Ramos (cell line): ENCODE results near the gene TMPRSS13.

Source experiments
- in situ Hi-C: fragments of 300-500 bp; cut with MboI; formaldehyde crosslinking; loops from one replicate; pipeline ENCODE4 v1.14.3; 2022; ENCODE audit warnings: low sequenced_read_pairs; ENCODE audit not compliant: unreplicated experiment

Gene TMPRSS13

GRCh38 chr11:117950993-117951961 is 22.1 kb upstream of the TMPRSS13 start:
- in situ Hi-C loops: no loop called here

GRCh38 chr11:117950301-117950700 is 21.1 kb upstream of the TMPRSS13 start:
- in situ Hi-C loops: no loop called here

GRCh38 chr11:117949062-117949461 is 19.9 kb upstream of the TMPRSS13 start:
- in situ Hi-C loops: loop anchor here (5.0 kb wide), 2 partner anchors 98 to 107 kb away; no protein-coding TSS in a partner anchor

GRCh38 chr11:117948466-117948865 is 19.3 kb upstream of the TMPRSS13 start:
- in situ Hi-C loops: loop anchor here (5.0 kb wide), 2 partner anchors 99 to 106 kb away; no protein-coding TSS in a partner anchor

GRCh38 chr11:117947751-117948150 is 18.5 kb upstream of the TMPRSS13 start:
- in situ Hi-C loops: loop anchor here (5.0 kb wide), 2 partner anchors 100 to 105 kb away; no protein-coding TSS in a partner anchor

GRCh38 chr11:117946842-117947526 is 17.8 kb upstream of the TMPRSS13 start:
- in situ Hi-C loops: loop anchor here (5.0 kb wide), 2 partner anchors 100 to 105 kb away; no protein-coding TSS in a partner anchor

- in situ Hi-C loops: loop anchor here (5.0 kb wide), 2 partner anchors 101 to 104 kb away; no protein-coding TSS in a partner anchor
Measured at GRCh38 chr11:117946156-117946841, 17.1 kb upstream of the TMPRSS13 start.

GRCh38 chr11:117945047-117945810 is 16.0 kb upstream of the TMPRSS13 start:
- in situ Hi-C loops: loop anchor here (5.0 kb wide), 2 partner anchors 102 to 103 kb away; no protein-coding TSS in a partner anchor

- in situ Hi-C loops: no loop called here
Measured at GRCh38 chr11:117944554-117944953, 15.4 kb upstream of the TMPRSS13 start.

- in situ Hi-C loops: no loop called here
Measured at GRCh38 chr11:117941976-117942654, 12.9 kb upstream of the TMPRSS13 start.

GRCh38 chr11:117941163-117941707 is 12.0 kb upstream of the TMPRSS13 start:
- in situ Hi-C loops: no loop called here

GRCh38 chr11:117940736-117941135 is 11.5 kb upstream of the TMPRSS13 start:
- in situ Hi-C loops: no loop called here

- in situ Hi-C loops: no loop called here
Measured at GRCh38 chr11:117936973-117937372, 7.8 kb upstream of the TMPRSS13 start.

GRCh38 chr11:117934526-117935307 is 5.5 kb upstream of the TMPRSS13 start:
- in situ Hi-C loops: no loop called here

GRCh38 chr11:117933930-117934329 is 4.7 kb upstream of the TMPRSS13 start:
- in situ Hi-C loops: no loop called here

GRCh38 chr11:117933475-117933874 is 4.3 kb upstream of the TMPRSS13 start:
- in situ Hi-C loops: no loop called here

- in situ Hi-C loops: no loop called here
Measured at GRCh38 chr11:117932947-117933346, 3.7 kb upstream of the TMPRSS13 start.

GRCh38 chr11:117932426-117932825 is 3.2 kb upstream of the TMPRSS13 start:
- in situ Hi-C loops: no loop called here
